ENCODE data around the gene SLC18A2. TPM values are rescaled to one million over a fixed set of nuclear protein-coding genes. Genes with fewer than 3 reads are reported as not detected.

Gene SLC18A2
- total RNA-seq, 2 donors from 2014 or later, result 0.24 TPM

DNA sequence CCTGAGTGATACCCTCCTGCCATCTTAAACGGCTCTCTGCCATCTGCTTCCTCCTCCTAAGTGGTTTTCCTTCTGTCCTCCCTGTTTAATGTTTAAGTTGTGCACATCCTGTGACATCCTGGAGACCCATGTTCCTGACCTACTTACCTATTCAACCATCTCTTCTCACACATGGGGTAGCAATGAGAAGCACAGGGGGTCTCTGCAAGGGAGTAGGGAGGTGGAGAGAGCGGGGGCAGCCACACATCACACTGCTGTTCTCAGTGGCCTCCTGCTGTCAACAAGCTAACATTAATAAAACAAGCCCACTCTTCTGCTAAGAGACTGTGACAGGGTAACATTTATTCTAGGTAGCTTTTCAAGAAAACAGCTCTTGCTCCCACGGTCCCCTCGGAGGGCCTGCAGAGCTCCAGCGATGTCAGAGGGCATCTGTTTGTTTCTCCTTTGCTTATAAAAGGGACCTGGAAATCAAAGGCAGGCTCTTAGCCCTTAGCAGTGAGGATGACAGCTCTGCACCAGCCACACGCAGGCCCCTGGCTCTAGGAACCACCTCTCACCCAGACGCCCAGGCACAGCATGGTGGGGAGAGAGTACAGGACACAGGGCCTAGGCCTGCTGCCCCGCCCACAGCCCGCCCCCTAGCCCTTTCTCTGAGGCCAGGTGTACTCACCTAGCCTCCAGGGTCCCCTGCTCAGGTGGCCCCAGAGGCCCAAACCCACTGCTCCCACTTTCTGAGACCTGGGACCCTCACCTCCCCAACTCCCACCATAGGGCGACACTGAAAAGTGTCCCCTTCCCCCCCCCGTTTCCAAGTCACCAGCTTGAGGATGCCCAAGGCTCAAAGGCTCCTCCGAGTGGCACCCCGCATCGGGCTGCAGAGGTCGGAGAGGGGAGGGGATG is 943 bp upstream of the SLC18A2 start:
- no peak overlapping the region for H3K9ac ChIP-seq (ENCODE audit: extremely low read depth, low read length, poor library complexity, severe bottlenecking)
- DNase-seq, result peak; percentile 87
- 57% methylated on average over 5 to 15 of the region's 15 CpGs for WGBS, 2 experiments (ENCODE audit: insufficient coverage in 1 of 2, insufficient read length in 1 of 2)
- H3K36me3 ChIP-seq (ENCODE audit: control insufficient read depth, insufficient read depth, low read length), result no peaks in the 10 kb centered on the region
- H3K27ac Mint-ChIP-seq, result no peak overlapping the region
- no peaks in the 10 kb centered on the region for H3K9me3 Mint-ChIP-seq
- no peaks in the 10 kb centered on the region for H3K4me1 Mint-ChIP-seq
- no peak overlapping the region for H3K27ac ChIP-seq (ENCODE audit: low read depth, low read length)
- H3K27me3 Mint-ChIP-seq (ENCODE audit: insufficient read depth), result peaks cover 83% of the 10 kb centered on the region
- peaks cover 76% of the 10 kb centered on the region for H3K27me3 ChIP-seq (ENCODE audit: control insufficient read depth, insufficient read depth, low read length, poor library complexity, severe bottlenecking)
- no peak overlapping the region for H3K4me3 ChIP-seq (ENCODE audit: low read length)
- peak overlapping the region; percentile 51 for H3K4me3 Mint-ChIP-seq
- no peaks in the 10 kb centered on the region for H3K9me3 ChIP-seq (ENCODE audit: control insufficient read depth, low read length)
- no peaks in the 10 kb centered on the region for H3K36me3 Mint-ChIP-seq (ENCODE audit: low read depth)
- H3K4me1 ChIP-seq (ENCODE audit: control insufficient read depth, insufficient read depth, low read length), result no peaks in the 10 kb centered on the region
- TF ChIP-seq, protein P1, sequence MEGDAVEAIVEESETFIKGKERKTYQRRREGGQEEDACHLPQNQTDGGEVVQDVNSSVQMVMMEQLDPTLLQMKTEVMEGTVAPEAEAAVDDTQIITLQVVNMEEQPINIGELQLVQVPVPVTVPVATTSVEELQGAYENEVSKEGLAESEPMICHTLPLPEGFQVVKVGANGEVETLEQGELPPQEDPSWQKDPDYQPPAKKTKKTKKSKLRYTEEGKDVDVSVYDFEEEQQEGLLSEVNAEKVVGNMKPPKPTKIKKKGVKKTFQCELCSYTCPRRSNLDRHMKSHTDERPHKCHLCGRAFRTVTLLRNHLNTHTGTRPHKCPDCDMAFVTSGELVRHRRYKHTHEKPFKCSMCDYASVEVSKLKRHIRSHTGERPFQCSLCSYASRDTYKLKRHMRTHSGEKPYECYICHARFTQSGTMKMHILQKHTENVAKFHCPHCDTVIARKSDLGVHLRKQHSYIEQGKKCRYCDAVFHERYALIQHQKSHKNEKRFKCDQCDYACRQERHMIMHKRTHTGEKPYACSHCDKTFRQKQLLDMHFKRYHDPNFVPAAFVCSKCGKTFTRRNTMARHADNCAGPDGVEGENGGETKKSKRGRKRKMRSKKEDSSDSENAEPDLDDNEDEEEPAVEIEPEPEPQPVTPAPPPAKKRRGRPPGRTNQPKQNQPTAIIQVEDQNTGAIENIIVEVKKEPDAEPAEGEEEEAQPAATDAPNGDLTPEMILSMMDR (conservative IDR thresholded peaks at IDR 0.05), result no peak

DNA sequence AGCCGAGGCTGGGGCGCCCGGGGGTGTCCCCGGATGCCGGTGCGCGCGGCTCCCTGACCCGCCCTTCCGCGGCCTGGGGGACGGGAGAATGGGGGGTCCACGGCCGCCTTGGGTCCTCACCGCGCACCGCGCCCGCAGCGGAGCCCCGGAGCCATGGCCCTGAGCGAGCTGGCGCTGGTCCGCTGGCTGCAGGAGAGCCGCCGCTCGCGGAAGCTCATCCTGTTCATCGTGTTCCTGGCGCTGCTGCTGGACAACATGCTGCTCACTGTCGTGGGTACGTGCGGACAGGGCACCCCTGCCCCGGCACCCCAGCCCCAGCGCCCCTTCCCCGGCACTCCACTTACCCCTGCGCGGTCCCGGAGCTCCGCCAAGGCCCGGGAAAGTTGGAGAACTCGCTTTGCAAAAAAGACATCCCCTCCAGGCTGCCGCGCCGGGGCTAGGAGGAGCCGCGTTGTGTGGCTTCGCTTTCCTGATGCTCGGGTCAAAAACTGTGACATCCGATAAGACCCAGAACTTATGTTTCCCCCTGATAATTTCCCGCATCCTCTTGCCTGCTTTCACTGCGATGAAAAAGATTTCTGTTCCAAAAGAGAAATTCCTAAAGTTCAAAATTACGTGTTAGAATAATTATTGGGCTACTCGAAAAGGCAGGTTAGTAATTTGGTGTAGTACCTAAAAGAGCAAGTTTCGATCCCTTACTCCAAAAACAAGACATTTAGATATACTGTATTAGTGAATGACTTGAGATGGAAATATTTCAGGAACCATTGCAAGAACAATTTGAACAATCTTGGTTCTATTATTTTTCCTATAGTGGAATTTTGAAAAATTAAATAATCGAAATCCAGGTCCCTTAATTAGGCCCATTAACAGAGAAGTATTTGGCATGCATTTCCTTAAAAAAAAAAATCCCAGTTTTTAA is 888 bp downstream of the SLC18A2 start:
- Histone ChIP-seq H3K9me3 (ENCODE audit: control insufficient read depth, low read length) (no peaks in the 10 kb centered on the region), H3K27ac (ENCODE audit: low read depth, low read length) (no peak overlapping the region), H3K27me3 (ENCODE audit: control insufficient read depth, insufficient read depth, low read length, poor library complexity, severe bottlenecking) (peaks cover 76% of the 10 kb centered on the region), H3K9ac (ENCODE audit: extremely low read depth, low read length, poor library complexity, severe bottlenecking) (no peak overlapping the region), H3K4me1 (ENCODE audit: control insufficient read depth, insufficient read depth, low read length) (no peaks in the 10 kb centered on the region), H3K4me3 (ENCODE audit: low read length) (peak overlapping the region; percentile 56), H3K36me3 (ENCODE audit: control insufficient read depth, insufficient read depth, low read length) (no peaks in the 10 kb centered on the region)
- no peaks in the 10 kb centered on the region for H3K4me1 Mint-ChIP-seq
- peaks cover 72% of the 10 kb centered on the region for H3K27me3 Mint-ChIP-seq (ENCODE audit: insufficient read depth)
- H3K27ac Mint-ChIP-seq, result no peak overlapping the region
- H3K36me3 Mint-ChIP-seq (ENCODE audit: low read depth), result no peaks in the 10 kb centered on the region
- peak; percentile 78 for DNase-seq
- WGBS, 2 experiments (ENCODE audit: insufficient coverage in 1 of 2, insufficient read length in 1 of 2), result 7 to 10% methylated on average over 14 to 56 of the region's 56 CpGs
- TF ChIP-seq, protein P1 (conservative IDR thresholded peaks at IDR 0.05), result no peak
- no peaks in the 10 kb centered on the region for H3K9me3 Mint-ChIP-seq
- peak overlapping the region; percentile 51 for H3K4me3 Mint-ChIP-seq

DNA sequence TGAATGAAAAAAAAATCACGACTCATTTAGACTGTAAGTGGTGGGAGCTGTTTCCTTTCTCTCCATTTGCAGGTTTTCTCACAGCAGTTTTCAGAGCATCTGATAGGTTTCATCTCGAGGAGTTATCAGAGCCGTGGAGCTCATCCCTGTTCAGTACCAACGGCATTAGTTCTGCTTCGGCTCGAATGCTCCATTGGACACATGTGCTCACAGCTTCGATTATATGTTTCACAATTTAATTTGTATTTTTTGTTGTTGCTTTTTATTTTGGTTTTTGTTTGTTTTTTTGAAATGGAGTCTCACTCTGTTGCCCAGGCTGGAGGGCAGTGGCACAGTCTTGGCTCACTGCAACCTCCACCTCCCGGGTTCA is 1.5 kb downstream of the SLC18A2 start:
- TF ChIP-seq, protein P1 (conservative IDR thresholded peaks at IDR 0.05), result no peak
- 95 to 97% methylated on average over 5 to 8 of the region's 8 CpGs for WGBS, 2 experiments (ENCODE audit: insufficient coverage in 1 of 2, insufficient read length in 1 of 2)
- no peaks in the 10 kb centered on the region for H3K36me3 ChIP-seq (ENCODE audit: control insufficient read depth, insufficient read depth, low read length)
- Mint-ChIP-seq H3K9me3 (no peaks in the 10 kb centered on the region), H3K4me3 (no peak overlapping the region), H3K36me3 (ENCODE audit: low read depth) (no peaks in the 10 kb centered on the region), H3K27me3 (ENCODE audit: insufficient read depth) (peaks cover 71% of the 10 kb centered on the region), H3K4me1 (no peaks in the 10 kb centered on the region), H3K27ac (no peak overlapping the region)
- H3K27ac ChIP-seq (ENCODE audit: low read depth, low read length), result no peak overlapping the region
- DNase-seq, result no peak
- H3K9me3 ChIP-seq (ENCODE audit: control insufficient read depth, low read length), result no peaks in the 10 kb centered on the region
- H3K4me3 ChIP-seq (ENCODE audit: low read length), result no peak overlapping the region
- no peaks in the 10 kb centered on the region for H3K4me1 ChIP-seq (ENCODE audit: control insufficient read depth, insufficient read depth, low read length)
- H3K9ac ChIP-seq (ENCODE audit: extremely low read depth, low read length, poor library complexity, severe bottlenecking), result no peak overlapping the region
- peaks cover 79% of the 10 kb centered on the region for H3K27me3 ChIP-seq (ENCODE audit: control insufficient read depth, insufficient read depth, low read length, poor library complexity, severe bottlenecking)

Measured in endodermal cell (in vitro differentiated cells).